HG02623 (cell line): ENCODE results near the gene ANO10.
"Not testable (repeated sequence)": the region's sequence is repeated elsewhere in the genome, so short reads cannot be mapped to it uniquely, and the experiment has no call there.

Experiments used
- ATAC-seq: cut with Tn5 transposase; IDR thresholded peaks from one replicate; pipeline ENCODE4 v1.9.1; 2021; ENCODE audit warnings: moderate library complexity; ENCODE audit not compliant: unreplicated experiment

Gene ANO10

DNA sequence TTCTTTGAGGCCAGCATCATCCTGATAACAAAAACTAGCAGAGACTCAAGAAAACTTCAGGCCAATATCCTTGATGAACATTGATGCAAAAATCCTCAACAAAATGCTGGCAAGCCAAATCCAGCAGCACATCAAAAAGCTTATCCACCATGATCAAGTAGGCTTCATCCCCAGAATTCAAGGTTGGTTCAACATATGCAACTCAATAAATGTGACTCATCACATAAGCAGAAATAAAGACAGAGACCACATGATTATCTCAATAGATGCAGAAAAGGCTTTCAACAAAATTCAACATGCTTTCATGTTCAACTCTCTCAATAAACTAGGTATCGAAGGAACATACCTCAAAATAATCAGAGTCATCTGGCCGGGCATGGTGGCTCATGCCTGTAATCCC, 265.8 kb downstream of the ANO10 start:
- ATAC-seq: not testable (repeated sequence)

DNA sequence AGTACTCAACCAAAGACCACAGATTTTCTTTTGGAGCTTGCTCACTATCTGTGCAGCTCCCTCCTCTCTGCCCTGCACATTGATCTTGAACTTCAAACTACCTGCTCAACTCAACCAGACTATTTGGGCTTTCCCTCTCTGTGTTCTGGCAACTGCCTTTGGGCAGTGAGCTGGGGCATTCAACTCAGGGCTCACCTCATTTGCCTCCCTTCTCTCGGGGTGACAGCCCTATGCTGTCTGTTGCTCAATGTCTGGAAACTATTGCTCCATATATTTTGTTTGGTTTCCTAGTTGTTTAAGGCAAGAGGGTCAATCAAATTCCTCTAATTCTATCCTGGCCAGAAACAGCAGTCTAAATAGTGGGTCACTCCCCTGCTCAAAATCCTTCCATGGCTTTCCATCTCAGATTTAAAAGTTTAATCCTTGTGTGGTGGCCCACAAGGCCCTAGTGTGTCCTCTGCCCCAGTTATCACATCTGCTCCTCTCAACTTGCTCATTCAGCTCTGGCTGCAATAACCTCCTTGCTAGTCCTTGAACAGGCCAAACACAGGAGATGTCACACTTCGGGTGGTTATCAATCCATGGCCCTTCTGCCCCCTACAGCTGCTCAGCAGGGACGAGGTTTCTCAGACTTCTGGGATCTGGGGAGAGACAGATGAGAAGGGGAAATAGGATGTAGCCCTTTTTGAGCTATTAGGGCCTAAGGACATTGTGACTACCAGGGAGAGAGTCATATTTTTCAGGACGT, 267.7 kb downstream of the ANO10 start:
- no peak for ATAC-seq

GRCh38 chr3:43353393-43353792, 268.4 kb downstream of the ANO10 start:
- no peak for ATAC-seq

GRCh38 chr3:43349716-43350115, 272.1 kb downstream of the ANO10 start:
- no peak for ATAC-seq

- ATAC-seq: no peak
These were observed 272.8 kb downstream of the ANO10 start for GRCh38 chr3:43348852-43349574.

- ATAC-seq: no peak
These were observed 273.5 kb downstream of the ANO10 start for GRCh38 chr3:43348350-43348749.

DNA sequence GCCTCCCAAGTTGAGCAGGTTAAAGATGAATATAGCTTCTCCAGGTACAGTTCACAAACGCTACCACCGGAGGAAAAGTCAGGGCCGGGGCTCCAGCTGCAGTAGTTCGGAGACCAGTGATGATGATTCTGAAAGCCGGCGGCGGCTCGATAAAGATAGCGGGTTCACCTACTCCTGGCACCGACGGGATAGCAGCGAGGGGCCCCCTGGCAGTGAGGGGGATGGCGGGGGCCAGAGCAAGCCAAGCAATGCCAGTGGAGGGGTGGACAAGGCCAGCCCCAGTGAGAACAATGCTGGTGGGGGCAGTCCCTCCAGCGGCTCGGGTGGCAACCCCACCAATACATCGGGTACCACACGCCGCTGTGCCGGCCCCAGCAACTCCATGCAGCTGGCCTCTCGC, 274.0 kb downstream of the ANO10 start:
- no peak for ATAC-seq

GRCh38 chr3:43346978-43347749, 274.6 kb downstream of the ANO10 start:
- ATAC-seq: no peak

GRCh38 chr3:43345877-43346276, 275.9 kb downstream of the ANO10 start:
- no peak for ATAC-seq

- ATAC-seq: no peak
These were observed 276.6 kb downstream of the ANO10 start for GRCh38 chr3:43345246-43345645.

GRCh38 chr3:43344520-43344919, 277.3 kb downstream of the ANO10 start:
- no peak for ATAC-seq

GRCh38 chr3:43343815-43344214, 278.0 kb downstream of the ANO10 start:
- no peak for ATAC-seq

GRCh38 chr3:43343185-43343584, 278.6 kb downstream of the ANO10 start:
- no peak for ATAC-seq

DNA sequence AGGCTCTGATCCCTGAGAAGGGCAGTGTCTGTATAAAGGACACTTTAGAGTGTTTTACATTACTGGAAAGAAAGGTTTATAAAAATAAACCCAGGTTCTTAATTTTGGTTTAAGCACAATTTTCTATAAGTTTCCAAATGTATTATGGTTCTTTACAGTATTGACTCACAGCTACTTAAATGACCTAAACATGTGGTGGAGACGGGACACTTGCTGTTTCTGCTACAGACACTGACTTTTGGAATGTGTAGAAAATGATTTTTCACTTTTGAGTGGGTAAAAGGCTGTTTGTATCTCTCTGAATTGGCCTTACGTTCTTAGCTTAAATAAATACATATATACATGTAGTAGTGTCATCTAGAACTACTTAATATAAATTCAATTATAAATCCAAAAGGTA, 280.0 kb downstream of the ANO10 start:
- ATAC-seq: no peak

DNA sequence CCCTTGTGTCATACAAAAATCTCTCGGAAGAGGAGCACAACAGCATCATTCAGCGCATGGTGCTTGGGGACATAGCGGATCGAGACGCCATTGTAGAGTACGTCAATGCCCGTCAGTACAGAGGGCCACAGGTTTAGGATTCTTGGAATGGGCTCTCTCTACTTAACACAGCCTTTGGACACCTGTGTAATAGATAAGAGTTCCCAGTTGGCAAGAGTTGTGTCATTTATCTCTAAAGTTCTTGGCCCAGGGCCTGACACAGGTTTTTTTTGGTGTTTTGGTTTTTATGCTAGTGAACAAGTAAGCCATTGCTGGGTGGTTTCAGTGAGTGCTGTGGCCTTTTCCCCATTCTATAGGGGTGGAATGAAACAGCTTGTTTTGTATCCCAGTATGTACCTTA, 281.4 kb downstream of the ANO10 start:
- no peak for ATAC-seq

GRCh38 chr3:43338295-43338694, 283.5 kb downstream of the ANO10 start:
- no peak for ATAC-seq

DNA sequence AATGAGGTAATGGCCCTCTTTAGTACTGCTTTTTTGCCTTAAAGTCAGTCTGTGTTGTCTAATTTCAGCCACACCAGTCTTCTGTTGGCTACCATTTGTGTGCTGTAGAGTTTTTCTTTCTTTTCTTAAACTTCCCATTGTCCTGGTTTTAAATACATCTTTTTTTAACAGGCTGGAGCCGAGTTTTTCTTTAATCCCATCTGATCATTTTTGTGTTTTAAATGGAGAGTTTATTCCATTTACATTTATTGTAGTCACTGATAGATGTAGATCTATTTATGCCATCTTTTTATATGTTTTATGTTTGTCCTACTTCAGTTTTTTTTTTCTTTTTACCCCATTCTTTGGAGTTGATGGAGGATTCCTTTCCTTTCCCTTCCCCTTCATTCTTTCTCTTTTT, 286.0 kb downstream of the ANO10 start:
- ATAC-seq: no peak

DNA sequence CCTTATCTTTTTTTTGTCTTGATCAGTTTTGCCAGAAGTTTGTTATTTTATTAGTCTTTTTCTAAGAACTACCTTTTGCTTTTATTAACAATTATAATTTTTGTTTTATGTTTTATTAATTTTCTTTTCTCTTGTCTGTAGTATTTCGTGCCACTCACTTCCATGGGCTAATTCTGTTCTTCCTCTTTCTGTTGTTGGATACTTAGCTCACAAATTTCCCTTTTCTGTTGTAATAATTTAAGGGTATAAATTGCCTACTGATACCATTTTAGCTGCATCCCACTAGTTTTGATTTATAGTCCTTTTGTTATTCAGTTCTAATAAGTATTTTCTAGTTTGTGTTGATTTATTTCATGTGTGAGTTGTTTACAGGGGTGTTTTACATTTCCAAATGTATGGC, 286.8 kb downstream of the ANO10 start:
- no peak for ATAC-seq

DNA sequence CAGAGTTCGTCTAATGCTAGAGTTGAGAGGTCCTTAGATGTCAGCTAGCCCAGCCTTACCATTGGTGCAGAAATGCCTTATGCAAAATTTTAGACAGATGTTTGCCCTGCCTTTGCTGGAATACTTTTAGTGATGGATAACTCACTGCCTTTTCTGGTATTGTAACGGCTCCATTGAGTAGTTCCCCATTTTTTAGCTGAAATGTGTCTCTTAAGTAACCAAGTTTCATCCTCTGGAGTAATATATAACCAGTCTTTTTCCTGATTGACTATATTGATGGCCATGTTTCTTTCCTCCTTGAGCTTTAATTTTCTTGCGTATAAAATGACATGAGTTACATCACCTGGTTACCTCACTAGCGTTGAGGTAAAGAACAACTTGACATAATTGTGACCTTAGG, 290.4 kb downstream of the ANO10 start:
- ATAC-seq: no peak

- no peak for ATAC-seq
These were observed 290.8 kb downstream of the ANO10 start for GRCh38 chr3:43330981-43331380.

DNA sequence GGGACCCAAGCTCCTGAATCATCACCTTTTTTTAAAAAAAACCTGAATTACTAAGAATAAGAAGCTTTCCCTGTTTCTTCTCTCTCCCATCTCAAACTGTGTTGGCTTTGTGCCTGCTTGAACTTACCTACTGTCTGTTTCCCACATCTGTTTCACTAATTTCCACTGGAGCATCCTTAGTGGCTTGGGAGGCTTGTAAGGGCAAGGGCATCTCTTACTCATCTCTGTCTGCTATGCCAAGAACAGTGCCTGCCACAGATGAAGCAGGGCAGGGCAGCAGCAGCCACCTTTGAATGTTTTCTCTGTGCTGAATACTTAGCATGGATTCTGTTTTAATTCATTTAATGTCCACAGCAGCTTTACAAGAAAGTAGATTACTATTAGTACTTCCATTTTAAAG, 293.2 kb downstream of the ANO10 start:
- ATAC-seq: no peak

DNA sequence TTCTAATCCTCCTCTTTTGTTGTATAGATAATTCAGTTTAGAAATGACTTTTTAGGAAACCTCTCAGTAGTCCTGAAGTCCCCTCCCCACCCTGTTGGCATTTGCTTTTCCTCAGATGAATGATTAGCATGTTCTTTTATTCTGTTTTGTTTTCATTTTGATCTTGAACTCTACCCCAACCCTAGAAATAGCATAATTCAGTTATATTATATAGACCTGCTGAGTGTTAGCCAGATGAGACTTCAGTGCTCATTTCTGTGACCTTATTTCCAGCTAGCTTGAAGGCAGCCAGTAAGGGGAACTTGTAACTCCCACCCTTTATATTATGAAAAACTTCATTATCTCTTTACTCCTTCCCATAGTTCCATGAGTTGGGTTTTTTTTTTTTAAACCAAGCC, 294.2 kb downstream of the ANO10 start:
- ATAC-seq: no peak
